GM19438 (cell line): ENCODE measurements around the gene GPC5.

ENCODE experiments used
- ATAC-seq: cut with Tn5 transposase; IDR thresholded peaks from one replicate; pipeline ENCODE4 v1.9.1; 2021; ENCODE audit warnings: low read depth; ENCODE audit not compliant: unreplicated experiment

The GPC5 gene

DNA sequence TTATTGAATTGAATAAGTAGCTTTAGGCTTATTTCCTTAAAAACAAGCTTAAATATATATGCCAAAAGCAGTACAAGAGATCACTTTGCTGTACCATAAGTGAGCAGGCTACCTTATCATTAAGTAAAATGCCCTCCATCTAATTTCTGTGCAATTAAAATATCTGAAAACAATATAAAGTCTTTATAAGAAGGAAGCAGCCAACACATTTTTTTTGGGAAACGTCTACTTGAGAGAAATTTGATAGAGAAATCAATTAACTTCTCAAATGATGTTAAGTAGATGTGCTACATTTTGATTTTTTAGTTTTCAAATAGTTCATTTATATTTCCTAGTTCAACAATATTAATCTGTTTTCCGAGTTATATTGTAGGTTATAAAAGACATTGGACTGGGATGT, 52.5 kb downstream of the GPC5 start:
- ATAC-seq: no peak

DNA sequence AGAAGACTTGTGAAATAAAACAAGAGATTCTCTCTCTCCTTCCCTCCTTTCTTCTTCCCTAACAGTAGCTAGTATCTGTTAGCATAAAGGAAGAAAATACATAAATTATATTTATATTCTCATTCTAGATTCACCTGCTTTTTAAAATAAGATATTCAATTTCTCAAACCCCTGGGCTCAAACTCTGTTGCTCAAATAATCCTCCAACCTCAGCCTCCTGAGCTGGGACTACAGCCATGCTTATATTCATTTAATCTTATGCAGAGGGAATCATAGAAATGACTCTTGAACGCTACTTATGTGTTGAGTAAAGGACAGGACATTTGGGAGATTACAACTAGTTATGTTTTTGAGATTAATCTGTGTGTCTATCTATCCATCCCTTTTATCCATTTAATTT, 56.2 kb downstream of the GPC5 start:
- ATAC-seq: no peak

DNA sequence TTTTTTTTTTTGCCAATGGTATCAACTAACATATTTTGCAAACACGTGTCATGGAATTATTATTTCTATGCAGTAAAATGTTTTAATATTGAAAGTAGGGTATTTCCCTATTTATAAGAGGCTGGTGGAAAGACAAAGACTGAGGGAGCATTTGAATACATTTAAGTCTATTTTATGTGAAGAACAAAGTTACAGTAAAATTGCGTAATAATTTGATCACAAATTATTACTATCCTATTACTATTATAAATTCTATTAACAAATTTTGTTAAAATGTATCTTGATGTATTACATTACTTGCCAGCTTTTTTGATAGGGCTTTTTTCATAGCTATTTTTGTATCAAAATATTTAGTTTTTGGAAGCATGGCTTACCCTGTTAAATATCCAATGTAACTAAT, 58.4 kb downstream of the GPC5 start:
- ATAC-seq: no peak

DNA sequence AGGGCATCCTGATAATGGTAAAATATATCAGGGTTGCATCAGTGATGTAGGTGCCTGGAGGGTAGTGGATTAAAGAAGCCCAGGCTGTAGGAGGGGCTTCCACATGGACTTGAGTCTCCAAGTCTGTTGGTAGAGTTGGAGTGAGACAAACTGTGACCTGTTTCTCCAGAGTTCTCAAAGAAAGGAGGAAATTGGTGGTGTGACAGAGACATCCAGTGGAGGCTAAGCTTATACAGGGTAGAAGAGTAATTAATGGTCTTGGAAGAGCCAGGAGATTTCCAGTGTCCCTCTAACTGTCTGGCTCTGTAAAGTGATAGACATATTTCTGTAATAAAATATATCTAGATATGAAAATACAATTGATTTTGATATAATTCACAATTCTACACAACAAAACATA, 61.1 kb downstream of the GPC5 start:
- no peak for ATAC-seq

DNA sequence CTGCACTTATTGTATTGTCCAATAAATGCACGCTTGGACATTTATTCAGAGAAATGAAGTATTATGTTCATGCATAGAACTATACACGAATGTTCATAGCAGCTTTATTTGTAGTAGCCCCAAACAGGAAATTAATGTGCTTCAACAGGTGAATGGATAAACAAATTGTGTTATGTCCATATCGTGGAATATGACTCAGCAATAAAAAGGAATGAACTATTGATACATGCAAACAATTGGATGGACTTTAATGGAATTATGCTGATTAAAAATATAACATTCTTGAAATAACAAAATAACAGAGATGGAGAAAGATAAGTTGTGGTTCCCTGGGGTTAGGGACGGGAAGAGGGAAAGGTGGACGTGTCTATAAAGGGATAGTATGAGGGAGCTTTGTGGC, 65.9 kb downstream of the GPC5 start:
- ATAC-seq: no peak

DNA sequence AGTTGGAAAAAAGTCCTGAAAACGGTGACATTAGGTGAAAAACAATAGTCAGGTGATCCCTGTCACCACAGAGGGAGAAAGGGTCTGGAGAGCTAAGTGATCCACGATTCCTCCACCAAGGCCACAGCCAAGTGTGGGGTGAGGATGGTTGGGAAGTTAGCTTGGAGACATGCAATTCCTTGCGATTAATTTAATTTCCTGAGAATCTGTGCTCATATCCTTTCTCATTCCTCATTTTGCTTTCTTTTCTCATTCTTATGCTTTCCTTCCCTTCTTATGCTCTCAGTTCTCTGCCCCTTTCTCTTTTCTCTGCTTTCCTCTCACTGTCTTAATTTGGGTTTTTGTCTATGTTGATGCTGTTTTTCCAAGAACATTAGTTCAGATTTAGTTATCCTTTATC, 68.8 kb downstream of the GPC5 start:
- ATAC-seq: no peak

DNA sequence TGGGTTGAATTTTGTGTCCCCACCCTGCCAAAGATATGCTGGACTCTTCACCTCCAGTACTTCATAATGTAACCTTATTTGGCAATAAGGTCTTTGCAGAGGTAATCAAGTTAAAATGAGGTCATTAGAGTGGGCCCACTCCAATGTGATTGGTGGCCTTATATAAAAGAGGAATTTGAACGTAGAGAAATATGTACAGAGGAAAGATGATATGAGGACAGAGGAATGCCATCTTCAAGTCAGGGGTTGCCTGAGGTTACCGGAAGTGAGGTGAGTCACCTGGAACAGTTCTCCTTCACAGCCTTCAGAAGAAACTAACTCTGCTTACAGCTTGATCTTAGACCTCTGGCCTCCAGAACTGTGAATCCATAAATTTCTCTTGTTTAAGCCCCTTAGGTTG, 69.9 kb downstream of the GPC5 start:
- ATAC-seq: no peak

DNA sequence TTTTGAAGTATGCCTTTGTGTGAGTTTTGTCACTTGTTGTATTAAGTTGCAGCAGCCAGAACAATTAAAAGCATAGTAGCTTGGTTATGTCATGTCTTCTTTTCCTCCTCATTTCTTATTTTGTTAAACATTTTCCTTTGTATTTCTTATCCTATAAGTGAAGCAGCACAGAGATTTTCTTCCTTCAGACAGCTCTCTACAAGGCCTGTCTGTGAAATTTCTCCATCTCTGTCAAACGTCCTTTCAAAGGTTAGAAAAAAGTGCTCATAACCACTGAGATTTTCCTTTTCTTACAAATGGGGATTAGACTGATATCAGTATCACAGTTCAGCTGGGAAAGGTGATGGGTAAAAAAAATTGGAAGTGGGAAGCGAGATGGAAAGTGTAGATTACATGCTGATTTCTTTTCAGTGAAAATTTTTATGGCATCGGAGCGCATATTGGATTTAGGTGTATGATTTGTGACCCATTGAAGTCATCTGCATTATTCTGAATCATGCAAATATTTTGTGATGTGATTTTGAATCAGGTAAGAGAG, 71.7 kb downstream of the GPC5 start:
- ATAC-seq: no peak

DNA sequence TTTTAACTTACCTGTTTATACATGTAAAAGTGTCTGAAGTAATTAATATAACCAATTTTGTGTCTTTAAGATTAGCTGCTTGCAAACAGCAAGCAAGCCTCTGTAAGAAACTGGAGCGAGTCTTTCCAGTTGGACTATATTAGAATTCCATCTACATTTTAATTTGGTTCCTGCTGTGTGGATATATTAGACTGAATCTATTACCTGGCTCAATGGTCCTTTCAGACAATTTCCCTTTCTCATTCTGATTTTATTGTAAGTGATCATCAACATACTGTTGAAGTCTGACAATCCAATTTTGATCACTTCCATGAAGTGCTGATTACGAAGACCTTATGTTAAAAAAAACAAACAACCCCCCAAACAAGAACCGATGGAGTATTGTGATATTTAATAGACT, 72.3 kb downstream of the GPC5 start:
- no peak for ATAC-seq

DNA sequence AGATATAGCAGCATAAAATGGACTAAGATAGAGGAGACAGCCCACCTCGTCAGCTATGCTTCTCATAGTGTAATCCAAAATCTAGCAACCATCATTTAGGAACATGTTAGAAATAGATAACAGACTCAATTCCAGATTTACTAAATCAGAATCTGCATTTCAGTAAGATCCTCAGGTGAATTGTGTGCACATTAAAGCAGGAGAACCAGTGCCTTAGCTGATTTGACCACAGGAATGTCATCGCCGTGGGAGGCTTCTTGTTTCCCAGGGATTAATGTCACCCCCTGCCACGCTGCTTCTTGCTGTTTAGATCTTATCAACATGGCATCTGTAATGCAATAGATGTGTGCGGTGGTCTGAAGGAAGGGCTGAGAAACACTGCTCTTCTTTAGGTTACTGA, 84.0 kb downstream of the GPC5 start:
- ATAC-seq: no peak

DNA sequence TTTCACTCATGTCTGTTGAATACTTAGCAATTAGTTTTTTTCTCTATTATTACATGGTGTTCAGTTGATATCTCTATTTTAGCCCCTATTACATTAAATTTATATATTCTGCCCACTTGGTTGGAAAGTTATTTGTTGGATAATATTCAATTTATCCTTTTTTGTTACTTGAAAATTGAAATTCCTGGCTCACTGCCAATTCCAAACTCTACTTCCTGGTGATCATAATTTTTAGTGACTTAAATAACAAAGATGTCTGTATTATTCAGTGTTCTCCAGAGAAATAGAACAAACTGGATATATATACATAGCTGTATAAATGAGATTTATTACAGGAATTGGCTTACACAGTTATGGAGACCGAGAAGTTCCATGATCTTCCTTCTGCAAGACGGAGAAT, 93.6 kb downstream of the GPC5 start:
- no peak for ATAC-seq

DNA sequence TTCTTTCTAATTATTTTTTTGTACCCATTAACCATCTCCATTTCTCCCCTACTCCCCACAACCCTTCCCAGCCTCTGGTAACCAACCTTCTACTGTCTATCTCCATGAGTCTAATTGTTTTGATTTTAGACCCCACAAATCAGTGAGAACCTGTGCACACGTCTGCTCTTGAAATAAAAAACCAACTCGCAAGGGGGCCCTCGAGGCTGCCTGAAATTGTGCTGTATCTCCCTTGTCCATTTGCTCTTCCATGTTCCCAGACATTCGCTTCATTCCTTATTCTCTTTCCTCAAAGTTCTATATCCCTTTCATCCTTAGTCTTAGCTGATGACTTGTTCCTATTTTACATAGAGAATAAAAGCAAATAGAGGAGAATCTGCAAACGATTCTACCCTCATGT, 95.0 kb downstream of the GPC5 start:
- ATAC-seq: no peak

DNA sequence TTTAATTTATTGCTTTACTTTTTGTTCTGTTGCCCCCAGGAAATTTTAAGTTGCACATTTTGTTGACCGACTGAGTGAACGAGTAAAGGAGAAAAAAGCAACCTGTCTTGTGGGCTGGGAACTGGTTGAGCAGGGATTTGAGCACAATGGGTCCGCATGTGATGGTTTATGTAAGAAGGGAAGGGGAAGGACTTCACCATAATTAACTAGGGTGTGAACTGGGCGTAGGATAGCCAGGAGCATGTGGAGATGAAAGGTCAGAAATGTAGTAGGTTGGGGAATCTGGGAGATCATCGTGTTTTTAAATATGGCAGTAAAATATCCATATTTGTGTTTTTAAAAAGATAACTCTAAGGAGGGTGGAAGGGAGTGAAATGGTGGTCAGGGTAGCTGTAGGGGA, 99.9 kb downstream of the GPC5 start:
- no peak for ATAC-seq

DNA sequence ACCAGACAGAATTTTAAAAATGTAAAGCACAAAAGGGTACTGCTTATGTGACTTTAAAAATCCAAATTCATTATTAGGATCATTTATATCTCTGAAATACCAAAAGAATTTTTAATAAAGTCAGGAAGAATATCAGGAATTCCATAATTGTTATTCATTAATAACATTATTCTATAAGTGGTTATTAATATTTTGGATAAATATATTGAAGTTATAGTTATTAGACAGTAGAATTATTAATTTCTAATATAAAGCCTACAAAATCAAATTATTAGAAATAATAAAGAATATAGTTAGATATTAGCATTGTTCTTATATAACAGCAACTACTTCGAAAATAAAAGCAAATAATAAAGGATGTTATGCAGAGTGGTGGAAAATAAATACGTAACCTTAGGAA, 105.8 kb downstream of the GPC5 start:
- no peak for ATAC-seq

DNA sequence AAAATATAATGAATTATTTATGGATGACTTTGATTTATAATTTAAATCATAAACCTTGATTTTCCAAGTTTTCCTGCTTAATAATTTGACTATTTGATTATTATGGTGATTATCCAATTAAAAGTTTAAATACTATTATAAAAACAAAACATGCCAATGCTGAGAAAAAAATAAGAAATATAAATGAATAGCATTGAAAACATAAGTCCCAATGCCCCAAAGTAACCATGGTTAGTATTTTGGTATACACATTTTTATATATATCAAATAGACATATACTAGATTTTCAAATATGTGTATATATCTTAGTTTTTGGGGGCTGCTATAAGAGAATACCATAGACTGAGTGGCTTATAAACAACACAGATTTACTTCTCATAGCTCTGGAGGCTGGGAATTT, 108.3 kb downstream of the GPC5 start:
- no peak for ATAC-seq

DNA sequence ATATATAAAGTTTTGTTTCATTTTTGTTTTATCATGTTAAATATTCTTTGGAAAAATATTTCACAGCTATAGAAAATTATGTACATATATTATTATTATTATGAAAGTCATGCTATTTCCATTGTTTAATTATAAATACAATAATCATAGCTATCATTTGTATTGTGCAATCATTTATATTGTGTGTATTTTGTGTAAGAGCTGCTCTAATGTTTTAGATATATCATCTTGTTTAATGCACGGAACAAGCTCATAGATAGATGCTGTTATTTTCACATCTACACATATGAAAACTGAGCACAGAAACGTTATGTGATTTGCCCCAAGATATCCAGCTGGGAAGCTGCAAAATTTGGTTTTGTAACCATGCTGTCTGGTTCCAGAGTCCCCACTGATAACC, 111.6 kb downstream of the GPC5 start:
- no peak for ATAC-seq

DNA sequence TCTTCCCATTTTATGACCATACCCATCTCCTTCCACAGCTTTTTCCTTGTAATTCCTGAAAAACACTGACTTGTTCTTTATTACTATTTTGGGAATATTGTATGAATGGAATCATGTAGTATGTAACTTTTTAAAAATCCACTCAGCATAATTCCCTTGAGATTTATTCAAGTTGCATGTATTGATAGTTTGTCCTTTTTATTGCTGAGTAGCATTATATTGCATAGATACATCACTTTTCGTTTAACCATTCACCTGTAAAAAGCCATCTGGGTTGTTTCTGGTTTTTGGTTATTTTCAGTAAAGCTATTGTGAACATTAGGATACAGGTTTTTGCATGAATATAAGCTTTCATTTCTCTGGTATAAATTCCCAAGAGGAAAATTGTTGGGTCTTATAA, 115.4 kb downstream of the GPC5 start:
- no peak for ATAC-seq

DNA sequence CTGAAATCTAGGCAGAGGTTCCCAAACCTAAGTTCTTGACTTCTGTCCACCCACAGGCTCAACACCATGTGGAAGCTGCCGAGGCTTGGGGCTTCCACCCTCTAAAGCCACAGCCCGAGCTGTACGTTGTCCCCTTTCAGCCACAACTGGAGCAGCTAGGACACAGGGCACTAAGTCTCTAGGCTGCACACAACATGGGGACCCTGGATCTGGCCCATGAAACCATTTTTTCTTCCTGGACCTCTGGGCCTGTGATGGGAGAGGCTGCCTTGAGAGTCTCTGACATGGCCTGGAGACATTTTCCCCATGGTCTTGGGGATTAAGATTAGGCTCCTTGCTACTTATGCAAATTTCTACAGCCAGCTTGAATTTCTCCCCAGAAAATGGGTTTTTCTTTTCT, 118.4 kb downstream of the GPC5 start:
- no peak for ATAC-seq

DNA sequence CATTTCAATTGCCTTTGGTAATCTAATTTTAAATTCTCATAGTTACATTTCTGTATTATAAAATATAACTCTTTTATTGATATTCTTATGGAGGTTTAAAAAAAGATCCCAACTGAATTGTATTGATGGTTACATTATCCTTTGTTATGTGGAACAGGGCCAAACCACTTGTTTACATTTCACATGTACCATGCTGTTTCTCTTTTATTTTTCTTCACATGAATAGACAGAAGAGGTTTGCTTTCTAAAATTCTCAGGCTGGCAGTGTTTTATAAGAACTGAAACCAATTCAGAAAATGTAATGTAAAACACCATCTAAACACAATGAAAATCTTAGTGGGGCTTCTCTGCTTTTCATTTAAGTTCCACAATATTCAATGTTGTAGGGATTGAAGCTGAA, 122.5 kb downstream of the GPC5 start:
- ATAC-seq: no peak

DNA sequence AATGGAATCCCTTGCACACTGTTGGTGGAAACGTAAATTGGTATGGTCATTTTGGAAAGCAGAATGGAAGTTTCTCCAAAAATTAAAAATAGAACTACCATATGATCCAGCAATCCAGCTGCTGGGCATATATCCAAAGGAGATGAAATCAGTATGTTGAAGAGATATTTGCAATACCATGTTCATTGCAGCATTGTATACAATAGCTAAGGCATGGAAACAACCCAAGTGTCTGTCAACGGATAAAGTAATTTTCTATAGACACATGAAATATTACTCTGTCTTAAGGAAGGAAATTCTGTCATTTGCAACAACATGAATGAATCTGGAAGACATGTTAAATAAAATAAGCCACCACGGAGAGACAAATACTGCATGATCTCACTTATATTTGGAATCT, 124.7 kb downstream of the GPC5 start:
- no peak for ATAC-seq

DNA sequence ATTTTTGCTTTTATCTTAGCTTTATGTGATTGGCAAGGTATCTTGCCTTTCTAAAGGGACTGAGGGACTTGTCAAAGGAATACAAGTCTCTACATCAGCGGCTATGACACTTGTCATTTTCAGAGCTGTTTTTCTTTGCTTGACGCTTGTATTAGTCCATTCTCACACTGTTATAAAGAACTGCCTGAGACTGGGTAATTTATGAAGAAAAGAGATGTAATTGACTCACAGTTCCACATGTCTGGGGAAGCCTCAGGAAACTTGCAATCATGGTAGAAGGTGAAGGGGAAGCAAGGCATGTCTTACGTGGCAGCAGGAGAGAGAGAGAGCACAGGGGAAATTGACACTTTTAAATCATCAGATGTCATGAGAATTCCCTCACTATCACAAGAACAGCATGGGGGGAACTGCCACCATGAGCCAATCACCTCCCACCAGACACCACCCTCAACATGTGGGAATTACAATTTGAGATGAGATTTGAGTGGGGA, 128.2 kb downstream of the GPC5 start:
- ATAC-seq: no peak

DNA sequence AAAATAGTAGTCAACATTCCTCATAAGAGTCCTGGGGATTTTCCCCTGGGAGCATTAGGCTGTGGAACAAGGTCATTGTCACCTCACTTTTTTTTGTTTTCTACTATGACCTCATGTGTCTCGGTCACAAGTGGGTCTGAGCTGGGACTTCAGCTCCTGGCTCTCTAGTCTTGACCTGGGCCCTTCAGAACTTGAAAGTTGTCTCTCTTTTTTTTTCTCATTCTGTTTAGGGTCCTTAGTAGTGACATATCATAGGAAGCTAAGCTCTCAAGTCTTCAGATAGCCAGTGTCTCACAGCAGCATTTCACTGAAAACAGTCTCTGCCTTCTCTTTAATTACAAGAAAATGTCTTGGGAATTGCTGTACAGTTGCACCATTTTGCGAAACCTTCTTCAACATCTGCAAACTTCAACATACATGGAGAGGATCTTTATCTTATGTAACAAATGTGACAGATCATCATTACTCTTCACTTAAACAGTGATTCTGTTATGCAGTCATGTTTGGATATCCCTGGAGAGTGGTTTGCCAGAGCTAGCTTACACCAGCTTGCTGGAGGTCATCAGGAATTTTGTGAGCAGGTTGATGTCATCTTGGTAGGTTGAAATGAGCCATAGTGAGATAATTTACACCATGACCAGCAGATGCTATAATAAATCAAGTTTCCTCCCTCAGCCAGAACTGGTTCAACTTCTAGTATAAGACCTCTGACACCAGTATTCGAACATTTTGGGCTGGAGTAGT, 131.5 kb downstream of the GPC5 start:
- no peak for ATAC-seq

DNA sequence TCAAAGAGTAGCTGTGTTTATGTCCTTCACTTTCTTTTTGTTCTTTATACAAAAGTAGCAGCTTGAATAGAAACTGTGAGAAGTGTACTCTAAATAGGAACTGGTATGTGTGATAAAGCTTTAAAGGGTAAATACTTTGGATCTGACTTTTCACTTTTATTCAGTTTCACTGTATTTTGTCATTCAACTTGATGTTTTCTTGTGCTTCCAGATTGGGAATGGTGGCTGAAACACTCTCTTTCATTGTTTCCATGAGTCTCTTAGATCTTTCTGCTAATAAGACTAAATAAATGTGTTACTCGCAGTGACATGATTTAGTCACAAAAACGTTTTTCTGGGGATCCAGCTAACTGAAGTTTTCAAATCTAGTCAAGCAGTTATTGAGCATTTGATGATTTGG, 133.2 kb downstream of the GPC5 start:
- no peak for ATAC-seq
